GM12891 (cell line): ENCODE data around the gene DQX1.

ENCODE experiments used
- POLR2A ChIP-seq: IDR thresholded peaks from 2 replicates; pipeline ENCODE4 v1.6.1; 2011; ENCODE audit warnings: low read depth, low read length, control low read depth
- POLR2AphosphoS5 ChIP-seq: IDR thresholded peaks from 2 replicates; pipeline ENCODE4 v1.6.1; 2011; ENCODE audit warnings: low read depth, low read length, control low read depth
- SPI1 ChIP-seq: IDR thresholded peaks from 2 replicates; pipeline ENCODE4 v1.6.1; 2011; ENCODE audit warnings: low read depth, low read length, control low read depth
- TAF1 ChIP-seq: IDR thresholded peaks from 2 replicates; pipeline ENCODE4 v1.6.1; 2011; ENCODE audit warnings: low read depth, low read length, control low read depth

DNA sequence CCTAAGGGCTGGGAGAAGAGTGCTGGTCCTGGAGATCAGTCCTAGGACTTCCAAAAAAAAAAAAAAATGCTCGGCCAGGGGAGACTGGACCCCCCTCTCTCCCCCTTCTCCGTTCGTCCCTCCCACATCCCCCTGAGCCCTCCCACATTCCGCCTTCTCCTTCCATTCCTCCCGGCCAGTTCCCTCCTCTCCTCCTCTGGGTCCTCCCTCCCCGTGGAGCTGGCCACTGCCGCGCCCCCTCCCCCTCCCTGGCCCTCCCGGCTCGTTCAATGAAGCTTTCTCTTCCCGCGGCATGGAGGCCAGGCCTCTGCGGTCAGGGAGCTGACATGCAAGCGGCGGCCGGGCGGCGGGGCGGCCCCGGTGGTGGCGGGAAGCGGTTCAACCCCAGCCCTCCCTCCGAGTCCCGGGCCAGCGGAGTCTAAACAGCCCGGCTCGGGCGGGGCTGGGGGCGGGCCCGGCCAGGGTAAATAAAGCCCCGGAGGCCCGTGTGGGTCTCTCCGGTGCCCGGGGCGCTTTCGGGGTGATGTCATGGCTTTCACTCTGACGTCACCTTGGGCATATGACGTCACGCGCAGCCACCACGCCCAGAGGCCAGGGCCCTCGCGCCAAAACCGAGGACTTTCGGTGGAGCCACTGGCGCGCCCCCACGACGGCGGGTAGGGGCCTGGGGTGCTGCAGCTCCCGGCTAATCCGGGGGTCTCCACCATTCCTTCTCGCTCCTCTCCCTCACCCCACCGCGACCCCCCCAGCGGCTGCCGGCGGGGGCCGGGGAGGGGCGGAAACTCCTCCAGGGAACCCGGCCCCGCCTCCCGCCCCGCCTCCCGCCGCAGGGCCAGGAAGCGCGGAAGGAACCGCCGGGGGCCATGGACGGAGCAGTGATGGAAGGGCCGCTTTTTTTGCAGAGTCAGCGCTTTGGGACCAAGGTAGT lies 28.1 kb upstream of the DQX1 start, which contains the start of the genes DOK1 and LOXL3:
- TF ChIP-seq POLR2A (peak; percentile 8; the same call in 1 of the 2 replicates), TAF1 (no peak; the same call in 1 of the 2 replicates), POLR2AphosphoS5 (no peak), SPI1 (0 out of 2 replicates have a peak, but pooled peaks have one; percentile 2)
